Nucleus accumbens (tissue), 56 donors: ENCODE measurements around the gene C2orf92.

Source experiments
- DNase-seq, 56 donors: peaks; one replicate each; lab custom pipeline; 2025; lab: John Stamatoyannopoulos, UW

Gene C2orf92

GRCh38 chr2:97739020-97739892 is 69.7 kb downstream of the C2orf92 start:
- DNase-seq = no peak

DNA sequence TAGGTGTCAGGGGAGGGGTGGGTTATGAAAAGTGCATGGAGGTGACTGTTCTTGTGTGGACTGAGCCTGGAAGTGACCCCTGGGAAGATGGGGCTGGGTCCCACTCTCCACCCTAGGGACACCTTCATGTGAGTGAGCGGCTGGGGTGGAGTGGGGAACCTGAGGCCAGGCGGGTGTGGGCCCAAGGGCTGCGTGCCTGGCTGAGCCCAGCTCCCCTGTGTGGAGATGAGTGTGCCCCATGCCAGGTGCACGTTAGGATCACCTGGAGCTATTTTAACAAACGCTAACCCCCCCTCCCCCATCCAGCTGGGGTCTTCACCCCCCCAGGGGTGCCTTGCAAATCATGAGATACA is 70.4 kb downstream of the C2orf92 start:
- DNase-seq = no peak

GRCh38 chr2:97740590-97741182 is 71.2 kb downstream of the C2orf92 start:
- DNase-seq = peak in 2 of 56 donors; percentile 18 to 27

- no peak for DNase-seq
Measured at GRCh38 chr2:97741251-97741650, 71.7 kb downstream of the C2orf92 start.

DNA sequence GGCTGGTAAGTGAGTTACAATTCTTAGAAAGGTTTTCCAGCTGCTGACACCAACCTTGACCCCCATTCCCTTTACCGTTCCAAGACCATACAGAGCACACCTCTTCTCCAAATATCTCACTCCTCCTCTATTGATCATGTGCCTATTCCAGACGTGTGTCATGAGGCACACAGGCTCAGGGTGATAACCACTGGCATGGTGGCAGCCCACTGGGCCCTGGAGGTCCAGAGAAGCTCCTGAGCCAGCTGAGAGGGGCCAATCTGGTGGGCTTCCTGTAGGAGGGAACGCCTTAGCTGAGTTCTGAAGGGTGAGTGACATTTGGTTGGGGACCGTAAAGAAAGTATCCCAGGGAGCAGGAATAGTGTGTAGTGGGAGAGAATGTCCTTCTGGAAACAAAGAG is 72.2 kb downstream of the C2orf92 start:
- no peak for DNase-seq

GRCh38 chr2:97742381-97742847 is 72.9 kb downstream of the C2orf92 start:
- no peak for DNase-seq

DNA sequence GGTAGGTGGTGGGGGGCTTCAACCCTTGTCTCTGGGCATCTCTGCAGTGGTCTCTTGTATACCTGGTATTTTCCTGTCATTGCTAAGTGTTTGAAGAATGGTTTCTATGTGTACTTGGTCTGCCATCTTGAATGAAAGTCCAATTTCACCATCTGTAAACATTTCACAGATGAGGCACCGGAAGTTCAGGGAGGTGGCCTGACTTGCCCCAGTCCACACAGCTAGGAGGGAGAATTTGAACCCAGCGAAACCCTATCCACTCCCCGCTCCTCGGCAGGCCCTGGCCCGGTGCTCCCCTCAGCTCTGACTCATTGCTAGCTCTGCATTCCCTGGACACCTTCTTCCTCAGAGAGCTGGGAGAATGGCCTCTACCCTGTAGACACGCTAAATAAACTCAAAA is 74.4 kb downstream of the C2orf92 start:
- DNase-seq = no peak

DNA sequence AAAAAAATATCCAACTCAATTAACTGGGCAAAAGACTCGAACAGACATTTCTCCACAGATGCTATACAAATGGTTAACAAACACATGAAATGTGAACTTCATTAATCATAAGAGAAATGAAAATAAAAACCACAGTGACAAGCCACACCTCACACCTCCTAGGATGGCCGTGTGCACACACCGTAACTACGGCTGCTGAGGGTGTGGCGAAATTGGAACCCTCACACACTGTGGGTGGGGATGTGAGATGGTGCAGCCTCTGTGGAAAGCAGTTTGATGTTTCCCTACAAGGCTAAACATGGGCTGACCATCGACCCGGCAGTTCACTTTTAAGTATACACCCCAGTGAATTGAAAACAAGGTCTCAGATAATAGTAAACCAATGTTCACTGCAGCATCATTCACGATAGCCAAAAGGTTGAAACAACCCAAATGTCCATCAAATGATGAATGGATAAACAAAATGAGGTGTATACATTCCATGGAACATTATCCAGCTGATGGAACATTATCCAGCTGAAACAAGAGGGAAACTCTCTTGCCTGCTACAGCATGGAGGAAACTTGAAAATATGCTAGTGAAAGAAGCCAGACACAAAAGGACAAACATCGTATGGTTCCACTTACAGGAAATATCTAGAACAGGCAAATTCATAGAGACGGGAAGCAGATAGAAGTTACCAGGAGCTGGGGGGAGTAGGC is 76.1 kb downstream of the C2orf92 start:
- DNase-seq = no peak

DNA sequence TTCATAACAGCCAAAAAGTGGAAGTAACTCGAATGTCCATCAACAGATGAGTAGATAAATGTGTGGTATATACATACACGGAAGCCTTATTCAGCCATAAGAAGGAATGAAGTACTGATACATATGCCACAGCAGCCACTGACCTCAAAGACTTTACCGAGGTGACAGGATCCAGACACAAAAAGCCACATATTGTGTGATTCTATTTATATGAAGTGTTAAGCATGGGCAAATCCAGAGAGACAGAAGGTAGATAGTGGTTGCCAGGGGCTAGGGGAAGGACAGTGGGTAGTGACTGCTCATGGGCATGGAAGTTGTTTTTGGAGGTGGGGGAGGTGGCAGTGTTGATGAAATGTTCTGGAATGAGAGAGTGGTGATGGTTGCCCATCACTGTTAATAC is 77.8 kb downstream of the C2orf92 start:
- no peak for DNase-seq

DNA sequence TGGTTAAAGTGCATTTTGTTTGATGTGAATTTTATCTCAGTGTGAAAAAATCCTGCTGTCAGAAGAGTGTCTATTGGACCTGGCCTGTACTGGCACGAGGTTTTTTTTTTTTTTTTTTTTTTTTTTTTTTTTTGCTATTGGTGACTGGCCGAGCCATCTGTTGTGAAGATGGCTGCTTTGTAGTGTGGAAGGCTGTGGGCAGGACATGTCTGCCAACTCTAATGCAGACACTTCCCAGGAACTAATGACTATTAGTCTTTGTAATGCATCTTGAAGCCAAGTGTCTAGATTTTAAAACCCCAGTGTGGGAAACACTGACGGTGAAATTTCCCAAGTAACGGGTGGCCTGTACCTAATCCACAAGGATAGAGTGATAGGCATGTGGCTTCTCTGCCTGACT is 78.2 kb downstream of the C2orf92 start:
- DNase-seq = no peak

DNA sequence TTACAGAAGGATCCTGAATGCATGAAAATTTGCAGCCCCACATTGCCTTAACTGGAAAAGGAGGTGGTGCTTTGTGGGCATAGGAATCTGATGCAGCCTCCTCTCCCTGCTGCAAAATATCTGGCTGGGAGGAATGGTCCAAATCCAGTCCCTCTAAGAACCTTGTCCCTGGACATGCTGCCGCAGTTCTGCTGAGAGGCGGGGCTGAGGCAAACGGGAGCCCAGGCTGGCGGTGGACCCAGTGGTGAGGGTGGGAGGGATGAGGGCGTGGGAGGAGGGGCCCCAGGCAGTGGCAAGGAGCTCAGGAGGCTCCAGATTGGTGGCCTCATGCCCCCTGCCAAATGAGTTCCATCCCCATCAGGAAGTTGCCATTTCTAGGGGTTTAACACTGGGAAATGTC is 80.1 kb downstream of the C2orf92 start:
- no peak for DNase-seq

DNA sequence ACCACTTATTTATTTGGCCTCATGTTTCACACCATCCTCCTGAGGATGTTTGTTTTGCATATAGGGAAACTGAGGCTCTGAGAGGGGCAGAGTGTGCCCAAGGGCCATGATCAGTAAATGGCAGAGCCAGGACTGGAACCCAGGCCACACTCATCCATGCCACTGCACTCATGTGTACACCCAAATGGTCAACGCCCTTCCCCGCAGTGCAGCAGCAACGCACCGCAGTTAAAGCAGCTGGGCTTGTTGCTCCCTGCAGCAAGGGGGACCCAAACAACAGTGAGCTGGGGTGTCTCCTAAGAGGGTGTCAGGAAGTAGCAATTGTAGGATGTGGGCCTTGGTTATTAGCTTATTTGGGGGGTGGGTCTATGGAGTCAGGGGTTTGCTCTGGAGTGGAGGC is 80.5 kb downstream of the C2orf92 start:
- no peak for DNase-seq

- no peak for DNase-seq
Measured at GRCh38 chr2:97751752-97752151, 82.2 kb downstream of the C2orf92 start.
